GM10847 (cell line): Measurements from ENCODE around the gene CACNA1I.

ENCODE experiments used
- POLR2A ChIP-seq: IDR thresholded peaks from 2 replicates; pipeline ENCODE4 v1.6.1; 2011; ENCODE audit not compliant: insufficient read length; ENCODE audit errors: extremely low read depth

CACNA1I gene

GRCh38 chr22:39721206-39722031 lies 150.9 kb downstream of the CACNA1I start:
- TF ChIP-seq POLR2A = no peak

DNA sequence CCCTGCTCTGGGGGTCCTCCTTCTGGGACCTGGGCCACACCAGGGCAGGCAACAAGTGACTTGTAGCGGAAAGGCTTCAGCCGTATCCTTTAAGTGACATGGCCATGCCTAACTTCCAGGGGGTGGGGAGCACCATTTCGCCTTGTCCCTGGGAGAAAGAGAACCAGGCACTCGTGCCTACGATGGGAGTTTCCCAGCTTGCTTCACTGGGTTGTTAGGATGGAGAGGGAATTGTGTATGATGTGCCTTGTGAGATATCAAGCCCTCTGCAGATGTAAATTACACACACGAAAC lies 151.4 kb downstream of the CACNA1I start:
- no peak for TF ChIP-seq POLR2A

GRCh38 chr22:39722501-39722900 lies 151.9 kb downstream of the CACNA1I start:
- no peak for TF ChIP-seq POLR2A

DNA sequence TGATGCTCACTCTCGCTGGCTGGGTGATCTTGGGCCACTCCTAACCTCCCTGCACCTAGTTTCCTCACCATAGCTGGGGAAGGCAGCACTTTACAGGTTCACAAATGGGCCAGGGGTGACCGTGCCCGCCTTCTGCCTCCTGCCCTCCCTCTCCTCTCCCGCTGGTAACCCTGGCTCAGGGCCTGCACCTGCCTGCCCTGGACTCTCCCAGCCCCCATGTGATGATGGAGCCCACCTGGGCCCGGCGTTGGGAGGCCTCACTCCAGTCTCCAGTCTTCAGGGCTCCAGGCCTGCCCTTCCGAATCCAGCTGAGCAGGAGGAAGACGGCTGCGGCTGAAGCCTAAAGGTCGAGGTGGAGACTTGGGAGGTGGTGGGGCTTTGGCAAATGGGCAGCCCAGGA lies 152.9 kb downstream of the CACNA1I start:
- no peak for TF ChIP-seq POLR2A

GRCh38 chr22:39723899-39724351 lies 153.4 kb downstream of the CACNA1I start:
- TF ChIP-seq POLR2A = no peak

DNA sequence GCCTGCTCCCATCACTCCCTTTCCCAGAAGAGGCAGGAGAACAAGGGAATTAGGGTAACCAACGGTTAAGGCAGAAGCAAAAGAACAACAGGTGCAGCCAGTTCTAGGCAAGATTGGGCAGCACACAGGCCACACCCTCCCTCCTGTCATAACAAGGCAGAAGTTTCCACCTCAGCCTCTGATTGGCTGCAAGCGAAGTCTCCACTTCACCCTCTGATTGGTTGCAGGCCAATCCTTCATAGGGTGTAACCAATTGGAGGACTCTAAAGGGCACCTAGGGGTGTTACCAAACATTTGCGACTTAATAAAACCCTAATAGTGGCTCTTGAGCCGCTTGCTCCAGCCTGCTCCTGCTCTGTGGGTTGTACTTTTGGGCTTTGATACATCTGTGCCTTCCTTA lies 153.8 kb downstream of the CACNA1I start:
- TF ChIP-seq POLR2A = no peak

DNA sequence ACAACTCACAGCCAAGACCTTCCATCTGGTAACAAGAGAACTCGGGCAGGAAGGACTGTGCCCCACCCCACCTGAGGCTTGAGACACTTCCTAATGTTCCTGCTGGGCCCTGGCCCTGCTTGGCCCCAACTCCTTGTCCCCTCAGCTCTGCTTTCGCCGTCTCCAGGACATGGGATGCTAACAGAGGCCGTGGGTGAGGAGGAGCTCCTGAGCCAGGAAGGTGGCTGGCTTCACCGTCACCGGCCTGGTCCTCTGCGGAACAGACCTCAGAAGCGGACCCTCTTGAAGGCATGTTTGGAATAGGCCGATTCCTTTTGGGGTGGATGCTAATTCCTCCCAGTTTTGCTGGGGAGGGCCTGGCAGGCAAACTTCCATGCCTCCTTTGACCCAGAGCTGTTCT lies 154.3 kb downstream of the CACNA1I start:
- TF ChIP-seq POLR2A = no peak

DNA sequence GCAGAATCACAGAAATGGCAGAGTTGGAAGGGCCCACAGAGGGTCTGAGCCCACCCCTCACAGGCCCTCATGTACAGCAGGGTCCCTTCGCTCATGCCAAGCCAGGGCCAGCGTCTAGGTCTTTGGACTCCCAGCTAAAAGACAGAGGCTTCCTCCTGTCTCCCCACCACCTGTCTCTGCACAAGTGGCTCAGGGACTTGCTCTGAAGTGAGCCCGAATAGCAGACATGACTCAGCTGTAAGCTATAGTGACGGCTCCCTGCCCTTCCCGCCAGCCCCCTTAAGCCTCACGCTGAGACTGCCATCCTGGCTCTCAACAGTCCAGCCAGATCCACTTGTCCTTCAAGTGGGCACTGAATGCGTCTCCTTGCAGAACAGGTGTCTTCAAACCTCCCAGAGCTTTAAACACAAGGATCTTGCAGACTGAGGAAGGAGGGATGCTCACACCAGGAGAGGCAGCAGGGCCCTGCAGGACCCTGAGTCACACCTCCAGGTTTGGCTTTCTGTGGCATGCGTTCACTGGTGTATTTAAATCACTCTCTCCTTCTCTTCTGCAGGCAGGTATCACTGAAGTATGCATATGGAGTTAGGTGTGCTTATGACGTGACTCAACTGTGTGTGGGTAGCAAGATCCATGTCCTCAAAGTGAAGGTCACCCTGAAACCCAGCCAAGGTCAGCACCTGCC lies 154.9 kb downstream of the CACNA1I start:
- no peak for TF ChIP-seq POLR2A

DNA sequence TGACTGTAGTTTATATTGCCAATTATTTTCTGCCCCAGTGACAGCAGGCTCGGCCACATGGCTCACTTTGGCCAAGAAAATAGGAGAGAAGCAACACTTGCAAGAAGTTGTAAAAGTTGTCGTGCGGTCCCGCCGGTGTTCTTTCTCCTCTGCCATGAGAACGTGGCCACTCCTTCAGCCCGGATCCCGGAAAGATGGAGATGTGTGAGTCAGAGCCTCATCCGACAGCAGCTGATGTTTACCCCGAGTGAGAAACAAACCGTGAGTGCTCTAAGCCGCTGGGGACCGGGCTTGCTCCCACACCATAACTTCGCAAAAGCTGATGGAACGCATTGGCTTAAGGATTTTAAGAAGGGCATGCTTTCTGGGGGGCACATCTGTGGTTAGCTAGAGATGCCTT lies 157.0 kb downstream of the CACNA1I start:
- no peak for TF ChIP-seq POLR2A

- no peak for TF ChIP-seq POLR2A
Measured at GRCh38 chr22:39728236-39728860, 157.8 kb downstream of the CACNA1I start.

GRCh38 chr22:39729141-39729934 lies 158.8 kb downstream of the CACNA1I start:
- TF ChIP-seq POLR2A = no peak

GRCh38 chr22:39731481-39731880 lies 160.9 kb downstream of the CACNA1I start:
- TF ChIP-seq POLR2A = no peak

DNA sequence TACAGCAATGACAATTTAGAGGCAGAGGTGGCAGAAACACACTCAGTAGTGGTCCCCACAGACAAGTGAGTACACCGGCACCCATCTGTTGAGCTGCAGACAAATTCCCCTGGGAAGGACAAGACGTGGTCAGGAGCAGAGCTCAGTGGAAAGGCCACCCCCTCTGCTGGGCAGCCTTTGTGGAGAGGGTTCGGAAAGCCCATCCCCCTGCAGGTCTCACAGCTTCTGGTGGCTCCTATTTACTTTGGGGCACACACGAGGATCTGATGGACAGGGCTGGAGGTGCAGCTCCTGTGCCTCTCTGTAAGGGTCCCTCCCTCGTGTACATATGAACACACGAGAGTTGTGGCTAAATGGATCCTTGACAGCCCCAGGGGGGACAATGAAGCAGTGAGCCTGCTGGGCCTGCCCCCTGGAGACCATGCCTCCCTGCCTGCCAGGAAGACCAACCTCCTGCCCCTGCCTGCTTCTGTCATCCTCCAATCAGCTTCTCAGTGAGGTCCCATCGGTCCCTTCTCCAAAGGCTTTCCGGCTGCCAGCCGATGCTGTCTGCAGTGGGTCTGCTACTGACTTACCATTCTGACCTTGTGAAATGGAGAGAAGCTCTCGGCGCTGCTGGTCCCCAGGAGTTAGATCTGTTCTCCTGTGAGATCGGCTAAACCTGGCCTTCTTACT lies 161.5 kb downstream of the CACNA1I start:
- TF ChIP-seq POLR2A = no peak

DNA sequence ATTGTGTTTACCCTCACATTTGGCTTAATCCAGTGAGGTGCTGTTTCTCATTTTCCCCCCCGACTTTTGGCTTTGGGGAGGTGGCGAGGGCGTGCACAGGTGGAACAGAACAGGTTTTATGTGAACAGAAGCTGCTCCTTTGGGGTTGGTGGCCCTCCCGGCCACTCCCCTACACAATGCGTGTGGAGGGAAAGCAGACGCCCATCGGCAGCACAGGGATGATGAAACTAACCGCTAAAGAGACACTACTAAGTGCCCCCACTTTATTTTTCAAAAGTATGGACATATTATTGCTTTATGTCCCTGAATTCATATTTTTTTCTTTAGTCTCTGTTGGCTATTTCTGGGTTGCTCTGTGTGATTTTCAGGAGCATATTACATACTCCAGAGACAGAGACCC lies 162.1 kb downstream of the CACNA1I start:
- TF ChIP-seq POLR2A = no peak

DNA sequence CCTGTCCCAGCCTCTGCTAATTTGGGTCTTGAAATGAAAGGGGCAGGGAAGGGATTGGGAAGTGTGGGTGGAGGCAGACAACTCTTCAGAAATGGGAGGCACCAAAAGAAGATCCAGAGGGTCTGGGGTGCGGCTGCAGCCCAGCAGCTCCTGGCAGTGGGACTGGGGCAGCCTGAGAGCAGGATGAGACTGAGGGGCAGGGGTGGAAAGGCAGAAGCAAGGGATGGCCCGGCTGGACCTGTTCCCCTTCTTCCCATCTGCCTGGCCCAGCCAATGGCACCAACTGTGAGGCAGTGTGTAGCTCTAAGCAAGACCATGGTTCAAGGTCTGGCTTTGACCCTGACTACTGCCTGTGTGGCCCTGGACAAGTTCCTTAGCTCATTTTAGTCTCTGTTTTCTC lies 162.6 kb downstream of the CACNA1I start:
- TF ChIP-seq POLR2A = no peak
